ENCODE data around the gene CSNK2B.

Gene CSNK2B

DNA sequence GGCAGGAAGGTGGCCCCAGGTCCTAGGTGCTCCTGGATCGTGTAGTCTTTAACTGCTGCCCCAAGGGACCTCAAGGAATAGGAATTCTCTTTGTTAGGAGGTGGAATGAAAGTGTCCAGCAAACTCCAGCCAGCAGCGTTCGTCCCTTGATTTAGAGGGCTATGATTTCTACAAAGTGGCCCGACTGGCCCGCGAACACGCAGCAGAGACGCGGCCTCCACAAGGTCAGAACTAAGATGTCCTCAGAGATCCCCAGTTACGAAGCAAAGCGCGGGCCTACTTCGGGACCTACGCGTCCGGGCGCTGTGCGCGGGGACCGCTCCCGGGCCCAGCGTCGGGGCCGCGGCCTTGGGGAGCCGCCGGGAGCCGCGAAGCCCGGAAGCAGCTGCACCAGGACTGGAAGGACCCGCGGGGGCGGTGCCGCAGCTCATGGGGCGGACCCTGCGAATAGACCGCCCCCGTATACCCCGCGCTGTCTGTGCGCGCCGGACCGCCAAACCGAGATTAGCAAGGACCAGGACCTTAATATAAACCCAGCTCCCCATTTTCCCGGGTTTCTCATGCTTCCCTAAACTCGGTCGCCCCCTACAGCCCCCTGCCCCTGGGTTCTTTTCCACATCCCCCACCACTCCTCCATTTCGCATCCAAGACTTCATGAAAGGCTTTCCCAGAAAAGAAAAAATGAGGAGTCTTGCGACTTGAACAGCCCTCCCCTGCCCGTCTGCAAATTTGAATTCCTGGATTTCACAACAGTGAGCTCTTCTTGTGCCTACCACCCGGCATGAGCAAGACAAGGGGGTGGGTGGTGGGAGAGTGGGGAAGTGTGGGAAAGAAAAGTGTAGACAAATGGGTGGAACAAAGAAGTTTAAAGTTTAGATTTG is 5.3 kb upstream of the CSNK2B start, which contains the start of gene C6orf47:
C6orf47 (minus strand) TSS at position 398 of the 881 bp plus-strand sequence. CDS start 831 bp downstream, outside the sequence.
- DNase-seq (ENCODE audit: low read depth): no peak

DNA sequence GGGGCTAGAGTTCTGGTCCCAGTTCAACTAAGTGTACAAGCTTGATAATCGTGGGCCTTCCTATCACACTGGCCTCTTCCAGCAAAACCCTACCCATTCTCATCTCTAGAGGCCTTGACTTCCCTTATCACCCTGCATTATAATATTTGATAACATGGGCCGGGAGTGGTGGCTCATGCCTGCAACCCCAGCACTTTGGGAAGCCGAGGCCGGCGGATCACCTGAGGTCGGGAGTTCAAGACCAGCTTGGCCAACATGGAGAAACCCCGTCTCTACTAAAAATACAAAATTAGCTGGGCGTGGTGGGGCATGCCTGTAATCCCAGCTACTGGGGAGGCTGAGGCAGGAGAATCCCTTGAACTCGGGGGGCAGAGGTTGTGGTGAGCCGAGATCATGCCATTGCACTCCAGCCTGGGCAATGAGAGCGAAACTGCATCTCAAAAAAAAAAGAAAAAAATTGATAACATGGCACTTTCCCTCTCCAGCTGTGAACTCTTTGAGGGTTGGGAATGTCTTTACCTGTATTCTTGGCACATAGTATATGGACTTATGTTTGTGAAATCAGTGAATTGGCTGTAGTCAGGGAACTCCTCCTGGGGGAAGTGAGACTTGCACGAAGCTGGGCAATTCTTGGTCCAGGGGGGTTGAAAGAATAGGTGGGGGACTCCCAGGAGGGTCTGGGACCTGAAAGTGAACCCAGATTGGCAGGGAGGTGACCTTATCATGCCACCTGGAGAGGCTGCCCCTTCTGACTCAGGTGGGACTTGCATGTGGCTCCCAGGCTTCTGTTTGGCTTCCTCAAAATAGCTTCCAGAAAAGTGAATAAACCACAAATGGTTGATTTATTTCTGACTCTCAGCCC is 4.4 kb upstream of the CSNK2B start:
- DNase-seq (ENCODE audit: low read depth): no peak

DNA sequence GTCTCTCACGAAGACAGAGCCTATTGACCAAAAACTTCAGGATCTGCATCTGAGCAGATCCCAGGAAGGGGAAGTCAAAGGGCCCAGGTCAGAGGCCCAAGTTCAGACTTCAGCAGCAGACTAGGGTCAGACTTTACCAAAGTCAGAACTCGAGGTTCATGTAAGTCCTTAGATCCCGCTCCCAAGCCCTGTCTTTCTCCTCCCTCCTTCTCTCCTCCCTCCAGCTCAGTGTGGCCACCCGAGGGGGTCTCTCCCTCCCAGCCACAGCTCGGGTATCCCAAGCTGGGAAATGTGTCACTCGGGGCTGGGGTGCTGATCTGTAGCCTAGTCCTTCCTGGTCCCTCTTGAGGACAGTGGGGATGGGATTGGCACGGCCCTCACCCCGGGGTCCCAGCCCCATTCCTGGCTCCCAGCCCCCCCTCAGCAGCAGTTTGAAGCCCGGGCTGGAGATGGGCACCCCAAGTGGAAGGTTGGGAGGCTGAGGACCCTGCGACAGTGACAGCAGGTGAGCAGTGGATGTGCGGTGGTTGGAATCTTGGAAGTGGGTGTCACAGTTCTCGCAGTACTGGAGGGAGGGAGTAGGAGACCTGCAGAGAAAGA is 3.7 kb upstream of the CSNK2B start:
- no peak for DNase-seq (ENCODE audit: low read depth)

DNA sequence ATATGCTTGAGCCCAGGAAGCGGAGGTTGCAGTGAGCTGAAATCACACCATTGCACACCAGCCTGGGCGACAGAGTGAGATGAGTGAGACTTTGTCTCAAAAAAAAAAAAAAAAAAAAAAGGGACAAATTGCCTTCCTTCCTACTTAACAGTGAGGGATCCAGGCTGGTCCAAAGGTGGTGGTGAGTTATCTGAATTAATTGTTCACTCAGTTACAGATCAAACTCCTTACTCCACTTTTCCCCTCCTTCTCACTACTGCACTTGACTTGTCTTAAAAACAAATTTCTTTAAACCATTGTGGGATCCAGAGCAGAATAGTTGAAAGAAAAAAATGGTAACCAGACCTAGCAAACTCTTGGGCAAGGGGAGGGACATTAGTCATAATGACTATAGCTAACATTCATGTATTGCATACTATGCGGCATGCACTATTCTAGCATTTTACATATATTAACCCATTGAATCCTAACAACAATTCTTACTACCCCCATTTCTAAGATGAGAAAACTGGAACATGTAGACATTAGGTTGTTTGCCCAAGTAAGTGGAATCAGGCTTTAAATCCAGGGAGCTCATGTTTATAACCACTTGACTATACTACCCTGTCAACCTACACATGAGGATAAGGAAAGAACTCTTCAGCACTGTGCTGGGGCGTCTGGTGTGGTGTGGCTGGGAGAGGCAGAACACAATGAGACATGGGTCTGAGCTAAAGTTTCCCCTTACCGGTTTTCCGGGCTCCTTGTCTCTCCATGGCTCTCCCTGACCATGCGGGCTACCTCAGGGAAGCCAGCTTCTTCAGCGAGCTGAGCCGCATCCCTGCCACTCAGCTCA is 2.5 kb upstream of the CSNK2B start:
- DNase-seq (ENCODE audit: low read depth): no peak

DNA sequence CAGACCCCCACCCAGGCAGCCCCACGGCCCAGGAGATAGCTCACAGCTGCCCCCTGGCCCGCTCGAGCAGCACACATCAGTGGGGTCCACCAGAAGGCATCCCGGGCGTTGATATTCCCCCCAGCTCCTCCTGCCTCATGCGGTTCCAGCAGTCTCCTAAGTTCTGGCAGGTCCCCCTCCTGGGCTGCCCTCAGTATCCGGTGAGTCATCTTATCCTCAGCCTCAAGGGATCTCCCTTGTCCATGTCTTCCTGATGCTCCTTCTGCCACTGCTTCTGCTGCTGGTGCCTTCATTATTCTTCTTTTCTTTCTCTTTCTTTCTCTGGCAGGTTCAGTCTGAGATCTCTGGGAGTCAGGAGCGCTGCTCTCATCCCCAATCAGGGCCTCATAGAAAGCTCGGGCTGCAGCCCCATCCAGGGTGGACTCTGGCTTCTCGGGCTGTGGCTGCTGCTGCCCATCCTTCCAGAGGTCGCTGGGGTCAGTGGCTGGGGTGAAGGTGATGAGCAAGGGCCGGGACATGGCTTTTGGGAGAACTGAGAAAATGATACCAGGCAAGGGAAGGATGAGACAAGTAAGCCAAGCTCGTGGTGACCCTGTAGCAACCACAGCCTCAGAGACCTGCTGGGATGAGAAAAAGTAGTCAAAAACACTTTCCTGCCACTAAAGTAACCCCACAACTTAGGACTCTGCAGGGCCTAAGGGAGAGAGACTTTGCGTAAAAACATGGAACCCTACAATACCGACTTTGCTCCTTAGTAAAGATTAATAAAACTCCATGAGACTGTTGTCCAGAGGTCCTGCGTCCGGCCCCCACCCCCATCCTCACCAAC is 1.7 kb upstream of the CSNK2B start:
- DNase-seq (ENCODE audit: low read depth): no peak

DNA sequence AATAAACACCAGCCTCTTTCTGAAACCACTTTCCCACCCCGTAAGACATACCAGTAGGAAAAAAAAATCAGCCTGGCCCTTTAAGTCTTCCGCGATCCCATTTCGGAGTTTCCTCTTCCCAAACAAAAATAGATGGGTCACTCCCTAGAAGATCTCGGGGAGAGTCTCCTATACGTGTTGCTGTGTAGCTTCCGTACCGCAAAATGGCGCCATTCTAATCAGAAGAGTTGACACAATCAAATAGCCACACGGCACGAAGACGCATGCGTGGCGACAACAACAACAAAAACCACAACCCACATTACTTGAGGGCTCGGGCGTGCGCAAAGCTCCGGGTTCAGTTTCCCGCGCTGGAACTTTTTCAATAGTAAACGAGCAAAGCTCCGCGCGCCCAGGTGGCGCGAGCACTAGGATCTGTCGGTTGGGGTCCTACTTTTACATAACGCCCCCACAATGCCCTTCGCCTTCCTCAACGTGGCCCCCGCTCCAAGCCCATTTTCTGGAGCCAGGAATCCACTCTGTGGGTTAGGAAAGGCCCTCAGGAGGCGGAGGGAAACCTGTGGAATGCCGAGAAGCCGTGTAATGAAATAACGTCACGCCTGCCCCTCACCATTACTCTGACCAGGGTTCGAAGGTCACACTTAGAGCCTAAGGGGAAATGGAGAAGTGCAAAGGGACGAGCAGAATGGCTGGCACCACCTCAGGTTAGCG is 935 bp upstream of the CSNK2B start, which contains the start of gene GPANK1:
GPANK1 (minus strand) TSS at position 208 of the 711 bp plus-strand sequence. CDS start 519 bp downstream, outside the sequence.
- DNase-seq (ENCODE audit: low read depth): peak; percentile 94

DNA sequence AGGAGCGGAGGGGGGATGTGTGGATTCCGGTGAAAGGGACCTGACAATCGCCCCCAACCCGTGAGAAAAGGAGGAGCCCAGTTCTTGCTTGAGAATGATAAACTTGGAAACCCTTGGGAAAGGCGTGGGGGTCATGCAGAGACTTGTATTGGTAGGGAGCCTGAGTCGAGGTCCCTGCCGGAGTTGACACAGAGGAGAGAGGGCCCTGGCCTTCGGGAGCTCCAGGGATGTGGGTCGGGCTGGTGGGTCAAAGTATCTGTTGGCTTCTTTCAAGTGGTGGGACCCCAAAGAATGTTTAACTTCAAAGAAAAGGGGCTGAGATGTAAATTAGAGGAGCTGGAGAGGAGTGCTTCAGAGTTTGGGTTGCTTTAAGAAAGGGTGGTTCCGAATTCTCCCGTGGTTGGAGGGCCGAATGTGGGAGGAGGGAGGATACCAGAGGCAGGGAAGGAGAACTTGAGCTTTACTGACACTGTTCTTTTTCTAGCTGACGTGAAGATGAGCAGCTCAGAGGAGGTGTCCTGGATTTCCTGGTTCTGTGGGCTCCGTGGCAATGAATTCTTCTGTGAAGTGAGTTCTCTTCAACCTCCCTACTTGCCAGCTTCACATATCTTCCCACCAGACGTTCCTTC is 571 bp downstream of the CSNK2B start:
- no peak for DNase-seq (ENCODE audit: low read depth)

DNA sequence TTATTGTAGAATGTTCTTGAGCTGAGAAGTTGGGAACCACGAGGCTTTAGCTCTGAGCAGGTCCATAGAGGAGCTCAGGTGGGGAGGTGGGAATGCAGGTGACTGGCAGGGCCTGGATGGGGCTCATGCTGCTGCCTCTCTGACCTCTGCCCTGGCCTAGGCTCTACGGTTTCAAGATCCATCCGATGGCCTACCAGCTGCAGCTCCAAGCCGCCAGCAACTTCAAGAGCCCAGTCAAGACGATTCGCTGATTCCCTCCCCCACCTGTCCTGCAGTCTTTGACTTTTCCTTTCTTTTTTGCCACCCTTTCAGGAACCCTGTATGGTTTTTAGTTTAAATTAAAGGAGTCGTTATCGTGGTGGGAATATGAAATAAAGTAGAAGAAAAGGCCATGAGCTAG is 3.8 kb downstream of the CSNK2B start, which contains the start of gene LY6G5B:
LY6G5B (plus strand) TSS at position 301 of the 400 bp plus-strand sequence. CDS start 975 bp downstream, outside the sequence.
- DNase-seq (ENCODE audit: low read depth): no peak

DNA sequence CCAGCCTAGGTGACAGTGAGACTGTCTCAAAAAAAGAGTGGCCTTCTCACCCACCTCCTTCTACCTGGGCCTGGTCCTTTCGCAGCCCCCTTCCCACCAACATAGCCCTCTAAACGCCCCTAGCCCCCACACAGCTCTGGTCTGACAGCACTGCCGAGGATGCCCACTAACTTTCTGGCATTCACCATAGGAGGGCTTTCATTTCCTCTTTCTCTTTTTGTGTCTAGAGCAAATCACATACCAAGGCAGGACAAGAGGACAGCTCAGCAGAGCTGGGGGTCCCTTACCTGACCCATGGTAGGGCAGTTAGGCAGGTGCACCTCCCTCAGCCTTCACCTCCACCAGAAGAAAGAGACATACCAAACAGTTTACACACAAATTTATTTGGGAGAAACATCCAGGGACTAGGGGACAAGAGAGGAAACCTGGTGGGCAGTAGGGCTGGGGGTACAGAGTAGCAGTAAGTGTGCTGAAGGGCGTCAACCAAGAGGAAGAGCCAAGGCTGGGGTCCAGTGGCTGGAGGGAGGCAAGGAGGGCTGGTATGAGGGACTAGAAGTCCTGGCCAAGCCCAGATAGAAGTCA is 10.5 kb downstream of the CSNK2B start:
- no peak for DNase-seq (ENCODE audit: low read depth)

DNA sequence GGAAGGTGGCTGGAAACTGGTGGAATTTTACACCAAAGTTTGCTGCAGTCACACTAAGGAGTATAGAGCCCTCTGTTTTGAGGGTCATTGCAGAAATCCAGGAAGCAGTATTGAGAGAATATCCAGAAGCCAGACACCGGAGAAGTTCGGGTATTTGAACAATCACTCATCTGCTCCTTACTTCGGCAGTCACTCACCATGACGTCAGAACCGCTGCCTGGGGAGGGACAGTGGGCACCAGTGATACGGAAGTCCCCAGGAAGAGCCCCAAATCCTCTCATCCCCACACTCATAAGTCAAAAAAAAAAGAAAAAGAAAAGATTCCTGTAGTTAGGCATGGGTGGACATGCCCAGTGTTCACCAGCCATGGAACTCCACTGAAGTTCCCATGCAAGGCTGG is 11.0 kb downstream of the CSNK2B start:
- DNase-seq (ENCODE audit: low read depth): no peak

DNA sequence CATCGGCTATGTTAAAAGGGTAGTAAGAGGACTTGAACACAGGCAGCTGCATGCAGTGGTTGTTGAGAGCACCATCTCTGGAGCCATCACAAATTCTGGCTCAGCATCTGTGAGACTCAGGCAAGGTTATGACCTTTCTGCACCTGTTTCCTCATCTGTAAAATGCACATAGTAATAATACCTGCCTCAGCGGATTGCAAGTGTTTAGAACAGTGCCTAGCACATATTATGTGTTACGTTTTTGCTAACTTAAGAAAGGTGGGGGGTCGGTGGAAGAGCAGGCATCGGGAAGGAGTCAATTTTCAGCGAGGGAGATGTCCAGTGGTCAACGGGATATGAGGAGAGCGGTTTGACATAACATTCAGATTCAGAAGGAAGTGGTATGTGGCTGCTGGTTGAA is 12.1 kb downstream of the CSNK2B start:
- DNase-seq (ENCODE audit: low read depth): no peak

DNA sequence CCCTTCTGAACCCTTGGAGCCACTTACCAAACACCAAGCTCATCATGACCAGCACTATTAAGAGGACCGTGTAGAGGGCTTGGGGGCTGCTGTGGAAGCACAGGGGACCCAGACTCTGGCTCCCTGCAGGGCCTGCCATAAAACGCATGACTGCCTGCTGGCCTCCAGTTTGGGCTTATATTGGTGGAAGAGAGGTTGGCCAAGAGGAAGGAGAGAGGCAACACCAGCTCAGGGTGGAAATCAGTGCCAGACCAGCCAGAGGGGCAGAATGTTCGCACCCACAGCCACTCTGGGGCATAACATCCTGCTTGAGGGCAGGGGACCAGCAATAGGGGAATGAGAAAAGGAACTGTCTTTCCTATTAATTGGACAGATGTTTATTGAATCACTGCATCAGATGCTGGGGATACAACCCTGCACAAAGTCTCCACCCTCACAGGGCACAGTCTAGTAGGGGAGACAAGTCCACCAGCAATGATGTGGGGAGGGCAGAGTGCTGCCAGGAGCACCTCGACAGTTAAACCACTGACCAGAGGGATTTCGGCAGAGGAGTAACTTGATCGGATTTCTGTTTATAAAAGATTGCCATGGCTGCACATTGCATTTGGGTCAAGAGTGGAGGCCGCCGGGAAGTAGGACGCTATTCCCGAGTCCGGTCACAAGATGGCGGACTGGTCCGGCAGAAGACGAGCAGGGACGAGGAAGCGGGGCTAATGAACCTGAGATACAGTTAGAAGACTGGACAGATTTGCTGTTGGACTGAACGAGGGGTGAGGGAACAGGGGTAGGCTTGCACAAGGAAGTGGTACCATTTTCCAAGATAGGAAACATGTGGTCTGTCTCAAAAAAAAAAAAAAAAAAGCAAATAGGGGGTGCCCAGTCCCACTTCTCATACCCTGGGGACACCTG is 14.6 kb downstream of the CSNK2B start, which contains the start of gene LY6G5C:
LY6G5C (minus strand) TSS at position 842 of the 909 bp plus-strand sequence; CDS start at position 148, 694 bp downstream.
- DNase-seq (ENCODE audit: low read depth): peak; percentile 69

DNA sequence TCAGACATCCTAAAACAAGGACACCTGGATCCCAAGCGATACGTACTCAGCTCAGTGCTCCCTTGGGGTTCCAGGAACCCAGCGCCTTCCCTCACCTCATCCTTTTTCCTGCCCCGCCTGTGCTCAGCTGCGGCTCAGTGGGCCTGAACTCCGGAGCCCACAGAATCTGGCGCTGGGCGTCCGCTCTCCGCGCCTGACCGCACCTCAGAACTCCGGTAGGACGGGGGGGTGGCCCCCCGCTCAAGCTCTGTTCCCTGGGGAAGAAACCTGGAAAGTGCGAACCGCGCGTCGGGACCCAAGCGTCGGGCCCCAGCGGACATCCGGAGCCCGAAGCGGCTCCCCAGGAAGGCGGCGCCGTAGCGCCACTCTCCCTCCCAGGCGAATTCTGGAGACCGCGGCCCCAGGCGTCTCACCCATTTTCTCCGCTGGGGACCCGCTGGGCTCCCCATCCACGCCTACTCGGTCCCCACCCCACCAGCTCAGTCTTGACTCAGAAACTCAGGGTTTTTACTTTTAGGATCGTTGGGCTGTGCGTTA is 15.3 kb downstream of the CSNK2B start:
- DNase-seq (ENCODE audit: low read depth): no peak

DNA sequence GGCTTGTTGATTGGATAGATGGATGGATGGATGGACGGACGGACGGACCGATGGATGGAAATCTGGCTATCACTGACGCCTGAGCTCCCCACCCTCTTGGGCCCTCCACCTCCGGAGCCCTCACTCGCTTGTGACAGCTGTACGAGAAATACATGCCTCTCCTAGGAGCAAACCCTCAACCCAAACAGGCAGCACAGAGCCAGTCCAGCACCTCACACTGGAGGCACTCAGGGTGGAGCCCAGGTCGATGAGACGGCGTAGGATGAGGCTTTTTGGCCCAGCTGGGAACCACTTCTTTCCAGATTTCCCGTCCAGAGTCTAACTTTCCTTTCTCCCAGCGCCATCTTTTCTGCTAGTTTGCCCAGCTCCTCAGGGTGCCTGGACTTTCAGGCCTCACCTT is 17.7 kb downstream of the CSNK2B start:
- DNase-seq (ENCODE audit: low read depth): no peak

DNA sequence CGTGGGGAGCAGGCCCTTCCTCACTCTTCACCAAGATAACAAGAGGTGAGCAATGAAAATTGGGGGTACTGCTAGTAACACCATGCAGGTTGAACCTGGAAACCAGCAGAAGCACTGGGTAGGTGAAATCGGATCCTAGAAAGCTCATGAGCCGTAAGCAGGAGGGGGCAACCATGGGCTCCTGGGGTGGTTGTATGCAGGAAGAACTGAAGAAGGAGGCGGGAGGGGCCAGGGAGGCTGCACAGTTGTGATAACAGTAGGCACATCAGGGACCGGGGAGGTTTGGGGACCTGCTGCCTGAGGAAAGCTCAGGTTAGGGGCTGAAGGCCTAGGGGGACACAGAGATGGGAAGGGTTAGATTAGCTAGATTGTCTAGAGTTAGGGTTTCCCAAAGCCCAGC is 20.6 kb downstream of the CSNK2B start:
- no peak for DNase-seq (ENCODE audit: low read depth)

DNA sequence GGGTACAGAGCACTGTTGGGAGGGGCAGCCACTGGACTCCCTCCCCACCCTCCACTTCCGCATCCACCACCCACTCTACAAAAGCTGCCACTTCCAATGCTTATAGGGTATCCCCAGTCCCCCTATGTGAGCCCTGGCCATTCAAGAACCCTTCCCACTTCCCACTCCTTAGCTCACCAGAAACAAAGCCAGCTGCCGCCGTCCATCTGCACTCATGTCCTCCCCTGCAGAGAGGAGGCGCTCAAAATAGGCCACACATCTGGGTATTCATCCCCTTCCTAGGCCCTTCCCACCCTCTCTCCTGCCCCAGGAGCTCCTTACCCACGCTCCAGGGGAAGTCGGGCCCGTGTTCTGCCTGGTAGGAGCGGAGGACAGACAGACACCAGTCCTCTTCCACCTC is 21.4 kb downstream of the CSNK2B start:
- no peak for DNase-seq (ENCODE audit: low read depth)
